Suprapubic skin (tissue), 4 donors: ENCODE data around the gene BROX.

Experiments
- EP300 ChIP-seq: sonication (generic); formaldehyde crosslinking; IDR thresholded peaks from one replicate; pipeline ENCODE4 v1.6.1; 2017; ENCODE audit warnings: antibody characterized with exemption
- POLR2AphosphoS5 ChIP-seq, 3 donors: sonication (generic); formaldehyde crosslinking; IDR thresholded peaks; one replicate each; pipeline ENCODE4 v1.6.1; 2017; ENCODE audit warnings: antibody characterized with exemption in 3 of 3
- TF ChIP-seq, protein P1 (sequence below), 2 donors: fragments of 200-600 bp in 1 of 2; fragments of 450-650 bp in 1 of 2; sonication (generic) in 1 of 2; IDR thresholded peaks; one replicate each; pipeline ENCODE4 v1.5.1; 2016 to 2019; ENCODE audit warnings: antibody characterized with exemption in 2 of 2, mild to moderate bottlenecking in 1 of 2, moderate library complexity in 1 of 2

DNA sequence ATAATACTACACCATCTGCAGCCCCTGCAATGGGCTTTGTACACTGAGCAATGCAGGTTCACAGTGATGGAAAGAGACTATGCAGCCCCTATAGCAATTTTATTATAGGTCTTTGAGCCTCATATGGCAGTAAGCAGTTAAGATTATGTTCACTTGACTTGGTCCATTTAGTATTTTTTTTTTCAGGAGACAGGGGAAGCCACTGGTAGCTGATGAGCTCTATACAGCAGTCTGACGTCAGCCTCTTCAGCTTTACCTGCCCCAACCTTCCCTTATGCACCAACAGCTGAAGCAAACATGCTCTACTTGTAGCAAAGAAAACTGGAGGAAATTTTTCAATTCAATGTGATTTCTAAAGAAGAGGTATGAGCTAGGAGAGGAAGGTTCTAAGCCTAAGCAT is 32.3 kb upstream of the BROX start:
- TF ChIP-seq, protein P1, sequence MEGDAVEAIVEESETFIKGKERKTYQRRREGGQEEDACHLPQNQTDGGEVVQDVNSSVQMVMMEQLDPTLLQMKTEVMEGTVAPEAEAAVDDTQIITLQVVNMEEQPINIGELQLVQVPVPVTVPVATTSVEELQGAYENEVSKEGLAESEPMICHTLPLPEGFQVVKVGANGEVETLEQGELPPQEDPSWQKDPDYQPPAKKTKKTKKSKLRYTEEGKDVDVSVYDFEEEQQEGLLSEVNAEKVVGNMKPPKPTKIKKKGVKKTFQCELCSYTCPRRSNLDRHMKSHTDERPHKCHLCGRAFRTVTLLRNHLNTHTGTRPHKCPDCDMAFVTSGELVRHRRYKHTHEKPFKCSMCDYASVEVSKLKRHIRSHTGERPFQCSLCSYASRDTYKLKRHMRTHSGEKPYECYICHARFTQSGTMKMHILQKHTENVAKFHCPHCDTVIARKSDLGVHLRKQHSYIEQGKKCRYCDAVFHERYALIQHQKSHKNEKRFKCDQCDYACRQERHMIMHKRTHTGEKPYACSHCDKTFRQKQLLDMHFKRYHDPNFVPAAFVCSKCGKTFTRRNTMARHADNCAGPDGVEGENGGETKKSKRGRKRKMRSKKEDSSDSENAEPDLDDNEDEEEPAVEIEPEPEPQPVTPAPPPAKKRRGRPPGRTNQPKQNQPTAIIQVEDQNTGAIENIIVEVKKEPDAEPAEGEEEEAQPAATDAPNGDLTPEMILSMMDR (IDR thresholded peaks at IDR 0.05): no peak
- TF ChIP-seq POLR2AphosphoS5 (IDR thresholded peaks at IDR 0.05) (no peak), EP300 (no peak)
